NCI-H146 (cell line): ENCODE results near the gene SFRP2.

Source experiments
- DNase-seq: peaks from one replicate; lab custom pipeline; 2025; lab: John Stamatoyannopoulos, UW

The SFRP2 gene

DNA sequence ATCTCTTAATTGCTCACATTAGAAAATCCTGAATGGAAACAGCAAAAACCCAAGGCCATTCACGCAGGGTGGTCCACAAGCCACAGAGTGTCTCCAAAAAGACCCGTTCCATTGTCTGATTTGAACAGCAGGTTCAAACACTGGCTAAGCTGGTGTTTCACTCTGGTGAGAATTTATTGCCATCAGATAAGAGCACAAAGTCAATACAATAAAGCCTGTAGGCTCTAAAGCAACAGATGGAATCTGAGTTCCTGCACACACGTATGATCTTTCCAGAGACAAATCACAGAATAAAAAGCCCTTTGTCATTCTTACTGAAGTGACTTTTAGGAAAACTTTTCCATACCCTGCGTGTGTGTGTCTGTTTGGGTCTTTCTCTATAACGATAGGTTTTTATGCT, 5.1 kb upstream of the SFRP2 start:
- no peak for DNase-seq

DNA sequence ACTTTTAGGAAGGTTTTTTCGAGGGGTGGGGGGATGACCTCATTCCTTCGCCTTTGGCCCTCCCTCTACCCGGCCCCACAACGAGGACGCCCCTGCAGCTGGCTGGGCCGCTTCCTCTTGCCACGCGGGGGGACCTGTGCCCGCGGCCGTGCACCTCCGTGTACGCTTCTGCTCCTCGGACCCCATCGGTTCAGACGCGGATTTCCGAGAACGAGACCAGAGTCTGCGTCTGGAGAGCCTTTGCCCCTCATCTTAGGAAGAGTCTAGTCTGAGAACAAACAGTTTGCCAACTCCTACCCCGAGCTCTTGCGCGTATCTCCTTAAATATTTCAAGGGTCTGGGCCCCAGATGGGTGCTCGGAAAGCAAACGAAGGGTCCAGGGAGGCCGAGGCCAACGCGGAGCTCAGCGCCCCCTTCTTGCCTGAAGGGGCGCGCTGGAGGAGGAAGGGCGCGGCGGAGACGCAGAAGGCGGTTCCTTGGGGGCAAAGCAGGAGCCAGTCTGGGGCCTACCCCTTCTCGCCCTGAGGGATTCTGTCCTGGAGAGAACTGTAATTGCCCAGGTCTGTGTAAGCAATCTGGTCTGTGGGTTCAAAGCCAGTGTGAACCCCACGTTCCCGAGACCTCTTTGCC, 3.9 kb upstream of the SFRP2 start:
- no peak for DNase-seq

DNA sequence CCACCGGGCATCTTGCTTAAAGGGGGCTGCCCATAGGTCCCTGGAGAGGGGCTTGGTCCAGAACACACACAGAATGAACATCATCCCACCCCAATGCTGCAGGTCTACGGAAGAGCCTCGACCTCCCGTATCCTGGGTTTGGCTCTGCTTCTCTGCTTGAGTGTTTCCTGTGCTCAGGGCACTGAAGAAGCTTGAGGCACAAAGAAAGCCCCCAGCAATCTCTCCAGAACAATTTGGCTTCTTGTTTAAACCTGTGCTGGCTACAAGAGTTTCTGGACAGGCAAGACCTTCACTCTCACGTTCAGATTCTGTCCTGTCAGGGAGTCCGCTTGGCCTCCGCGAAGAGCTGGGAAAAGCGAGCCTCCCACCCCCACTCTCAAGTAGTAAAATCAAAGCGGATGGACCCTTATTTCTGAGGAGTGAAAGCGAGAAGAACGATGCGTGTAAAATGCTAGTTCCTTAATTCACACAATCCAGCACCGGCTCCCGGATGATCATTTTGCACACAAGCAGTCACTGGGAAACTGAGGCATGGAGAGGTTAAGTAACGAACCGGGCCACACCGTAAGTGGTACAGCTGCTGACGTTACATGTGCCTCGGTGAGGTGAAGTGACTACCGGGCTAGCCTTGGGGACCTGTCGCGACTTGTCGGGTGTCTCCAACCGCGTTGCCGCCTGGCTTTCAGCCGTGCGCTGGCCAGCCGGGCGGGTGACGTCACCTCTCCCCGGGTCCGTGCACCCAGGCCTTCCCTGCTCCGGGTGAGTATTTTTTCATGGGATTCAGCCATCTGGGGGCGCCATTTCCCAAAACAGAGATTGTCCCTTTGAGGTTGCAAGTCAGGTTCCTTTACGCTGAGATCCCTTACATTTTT, 3.1 kb upstream of the SFRP2 start:
- no peak for DNase-seq

DNA sequence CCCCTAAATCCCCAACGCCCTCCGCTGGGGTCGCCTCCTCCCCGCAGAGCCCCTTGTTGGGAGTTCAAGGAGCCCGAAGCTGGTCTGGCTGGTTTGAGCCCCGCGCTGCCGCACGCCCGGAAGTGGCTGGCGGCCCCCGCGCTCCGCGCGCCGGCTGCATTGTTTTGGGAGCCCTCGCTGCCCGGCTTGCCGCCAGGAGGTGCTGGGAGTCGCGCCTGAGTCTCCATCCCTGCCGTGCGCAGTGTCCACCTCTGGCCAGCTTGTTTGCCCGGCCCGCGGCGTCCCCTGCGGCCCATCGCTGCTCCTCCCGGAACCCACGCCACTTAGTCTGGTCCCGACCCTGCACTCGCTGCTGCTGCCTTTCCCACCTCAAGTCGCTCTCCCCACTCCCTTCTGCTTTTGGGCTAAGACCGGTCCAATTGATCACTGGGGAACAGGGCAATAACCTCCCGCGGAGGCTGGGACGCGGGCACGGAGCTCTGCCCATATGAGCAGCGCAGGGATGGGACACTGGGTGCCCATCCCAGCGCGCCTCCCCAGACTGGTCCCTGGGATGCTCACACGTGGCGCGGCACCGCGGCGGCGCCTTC, 2.2 kb upstream of the SFRP2 start:
- DNase-seq, result no peak

DNA sequence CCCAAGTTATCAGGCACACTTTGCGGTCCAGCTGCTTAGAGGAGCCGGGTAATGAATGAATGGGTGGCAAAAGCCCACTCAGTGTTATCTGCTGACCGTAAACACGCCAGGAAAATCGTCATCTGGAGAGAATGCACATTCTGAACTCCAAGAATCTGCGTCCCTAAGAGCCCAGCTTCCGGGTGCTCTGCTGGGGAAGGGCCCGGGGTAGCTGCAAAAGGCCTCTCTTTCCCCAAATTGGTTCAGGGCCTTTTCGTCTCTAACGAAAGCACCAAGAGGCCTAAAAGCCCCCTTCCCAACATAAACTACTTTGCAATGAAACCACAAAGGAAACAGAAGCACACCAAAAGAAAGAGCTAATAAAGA, 1.6 kb upstream of the SFRP2 start:
- DNase-seq, result no peak

DNA sequence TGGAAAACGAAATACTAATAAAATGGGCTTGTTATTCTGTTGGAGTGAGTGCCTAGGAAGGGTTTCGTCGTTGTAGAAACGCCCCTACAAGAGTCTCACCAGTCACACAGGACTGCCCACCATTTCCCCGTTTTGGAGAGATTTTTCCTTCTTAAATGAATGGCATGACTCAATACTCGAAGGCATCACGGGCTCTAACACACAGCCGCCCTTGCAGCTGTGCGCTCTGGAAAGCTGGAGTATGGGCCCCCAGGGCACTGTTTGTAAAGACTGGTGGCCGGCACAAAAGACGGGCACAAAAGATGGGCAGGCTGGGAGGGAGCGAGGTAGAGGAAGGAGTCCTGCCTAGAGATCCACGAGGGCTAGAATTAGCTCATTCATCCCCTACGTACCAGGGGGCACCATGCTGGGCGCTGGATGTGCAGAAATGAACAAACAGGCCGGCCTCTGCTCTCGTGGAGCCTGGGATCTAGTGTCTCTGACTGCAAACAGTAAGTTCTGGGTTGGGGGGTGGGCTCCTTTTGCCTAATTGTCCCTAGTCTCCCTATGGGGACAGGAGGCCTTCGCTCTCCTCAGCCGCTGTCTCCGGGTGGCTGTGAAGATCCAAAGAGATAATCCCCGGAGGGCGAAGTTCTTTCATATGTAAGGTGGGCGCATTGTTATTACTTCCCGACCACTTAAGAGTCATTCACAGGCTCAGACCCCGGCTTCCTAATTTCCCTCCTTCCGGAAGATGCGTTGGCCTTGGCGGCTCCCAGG, 1.0 kb upstream of the SFRP2 start:
- no peak for DNase-seq

DNA sequence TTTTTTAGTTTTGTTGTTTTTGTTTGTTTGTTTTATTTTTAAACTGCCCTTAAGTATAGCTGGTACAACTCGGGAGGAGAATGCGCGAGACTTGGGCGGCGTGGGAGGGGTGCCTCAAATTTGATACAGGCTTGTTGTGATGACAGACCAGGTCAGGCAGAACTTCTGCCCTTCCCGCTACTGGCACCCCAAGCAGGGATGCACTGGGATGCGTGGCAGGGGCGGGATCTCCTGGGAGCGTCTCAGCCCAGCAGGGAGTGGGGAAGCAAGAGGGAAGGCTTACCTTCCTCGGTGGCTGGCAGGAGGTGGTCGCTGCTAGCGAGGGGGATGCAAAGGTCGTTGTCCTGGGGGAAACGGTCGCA, 851 bp downstream of the SFRP2 start:
- DNase-seq, result no peak

DNA sequence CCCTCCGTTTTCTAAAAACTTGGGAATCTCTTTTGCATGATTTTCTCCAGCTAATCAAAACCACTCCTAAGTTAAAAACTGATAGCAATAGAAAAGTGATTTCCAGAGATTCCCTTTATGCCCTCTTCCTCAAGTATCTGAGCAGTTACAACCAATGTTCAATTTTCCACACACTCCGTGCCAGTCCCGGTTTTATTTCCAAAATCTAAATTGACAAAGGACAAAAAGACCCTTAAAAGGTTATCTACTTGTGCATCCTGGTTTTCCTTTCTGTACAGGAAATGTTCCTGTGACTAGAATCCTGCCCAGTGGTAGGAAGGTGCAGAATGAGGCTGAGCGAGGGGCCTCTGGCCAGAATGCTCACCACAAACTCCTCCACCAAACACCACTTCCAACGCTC, 1.3 kb downstream of the SFRP2 start:
- DNase-seq, result no peak

DNA sequence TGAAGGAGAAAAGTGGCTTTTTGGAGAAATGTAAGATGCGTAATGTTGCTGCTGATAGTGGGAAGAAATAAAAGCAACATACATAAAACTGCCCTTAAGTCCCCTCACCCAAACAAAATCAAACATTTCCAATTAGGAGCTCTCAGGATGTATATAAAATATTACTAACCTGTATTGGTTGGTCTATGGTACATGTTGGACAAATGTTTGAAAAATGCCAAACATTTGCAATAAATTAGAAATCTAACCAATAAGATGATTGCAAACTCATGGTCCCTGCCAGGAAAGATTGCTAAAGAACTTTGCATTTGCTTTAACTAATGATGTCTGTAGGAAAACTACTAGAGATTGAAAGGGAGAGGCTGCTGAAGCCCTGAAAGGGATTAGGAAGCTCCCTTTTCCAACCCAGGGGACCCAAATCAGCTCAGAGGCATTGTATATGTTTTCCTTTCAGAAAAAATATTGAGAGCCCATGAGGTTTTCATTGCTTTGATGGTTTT, 1.8 kb downstream of the SFRP2 start:
- DNase-seq, result no peak

DNA sequence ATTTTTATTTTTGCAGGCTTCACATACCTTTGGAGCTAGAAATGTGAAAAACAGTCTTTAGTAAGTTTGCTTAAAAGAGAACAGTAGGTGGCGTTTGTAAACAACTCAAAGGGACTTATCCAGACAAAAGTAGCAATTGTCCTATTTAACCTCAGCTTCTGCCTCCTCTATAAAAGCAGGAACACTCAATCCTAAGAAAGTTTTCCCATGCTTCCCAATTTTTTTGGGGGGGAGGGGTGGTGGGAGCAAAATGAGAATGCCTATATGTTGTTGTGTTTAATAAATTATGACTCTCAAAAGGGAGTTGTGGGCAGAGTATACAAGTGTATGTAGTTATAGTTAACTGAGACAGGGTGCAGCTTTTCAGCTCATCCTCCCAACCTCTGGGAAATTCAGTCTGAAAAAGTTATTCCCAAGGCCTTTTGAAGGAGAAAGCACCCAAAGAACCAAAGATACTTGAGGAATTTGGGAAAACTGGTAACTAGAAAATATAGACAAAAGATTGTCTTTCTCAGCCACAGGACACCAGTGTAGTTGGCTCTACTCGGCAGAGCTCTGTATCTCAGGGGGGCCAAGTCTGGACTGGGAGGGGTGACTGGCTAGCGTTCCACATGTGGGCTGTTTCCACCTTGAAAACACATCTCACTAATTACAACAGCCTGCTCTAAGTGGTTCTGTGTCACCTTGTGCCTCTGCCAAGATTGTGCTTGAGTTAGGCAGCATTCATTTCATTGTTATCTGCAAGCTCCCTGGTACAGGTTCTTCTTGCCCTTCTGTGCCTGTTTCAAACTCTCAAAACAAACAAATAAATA, 2.8 kb downstream of the SFRP2 start:
- DNase-seq, result no peak

DNA sequence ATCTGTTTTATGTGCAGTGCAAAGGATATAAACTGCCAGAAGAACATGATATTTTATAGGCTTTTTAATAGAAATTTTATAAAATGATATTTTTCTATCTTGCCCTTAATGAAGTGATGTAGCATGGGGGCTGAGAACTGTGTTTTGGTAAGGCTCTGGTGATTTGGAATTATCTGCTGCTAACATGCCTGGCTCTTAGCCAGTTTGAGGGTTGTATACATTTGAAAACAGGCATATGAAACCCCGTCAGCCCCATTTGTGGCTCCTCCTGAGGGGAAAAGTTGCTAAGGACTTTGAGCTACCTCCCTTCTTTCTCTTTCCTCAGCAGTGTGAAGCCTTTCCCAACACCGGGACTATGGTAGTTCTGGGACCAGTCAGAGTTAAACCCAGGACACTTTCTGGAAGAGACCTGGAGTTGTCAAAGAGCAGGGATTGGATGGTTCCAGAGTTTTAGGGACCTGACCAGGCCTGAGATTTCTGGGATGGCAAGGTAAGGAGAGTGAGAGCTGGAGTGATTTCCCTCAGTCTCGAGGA, 4.7 kb downstream of the SFRP2 start:
- no peak for DNase-seq

DNA sequence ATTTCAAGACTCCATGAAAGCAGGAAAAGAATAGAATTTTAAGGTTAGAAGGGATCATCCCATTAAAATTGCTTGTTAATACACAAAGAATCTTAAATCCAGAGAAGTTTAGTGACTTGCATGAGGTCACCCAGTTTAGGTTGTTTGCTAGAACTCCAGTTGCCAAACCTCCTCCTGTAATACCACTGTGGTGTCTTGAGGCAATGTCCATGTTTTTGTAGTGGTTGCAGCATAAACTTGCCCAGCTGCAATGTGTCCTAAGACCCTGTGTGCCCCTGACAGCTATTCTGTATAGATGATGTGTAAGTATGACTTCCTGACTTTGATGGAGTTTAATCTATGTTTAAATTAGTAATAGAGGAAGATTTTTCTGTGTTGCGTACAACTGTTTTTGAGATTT, 6.3 kb downstream of the SFRP2 start:
- no peak for DNase-seq

DNA sequence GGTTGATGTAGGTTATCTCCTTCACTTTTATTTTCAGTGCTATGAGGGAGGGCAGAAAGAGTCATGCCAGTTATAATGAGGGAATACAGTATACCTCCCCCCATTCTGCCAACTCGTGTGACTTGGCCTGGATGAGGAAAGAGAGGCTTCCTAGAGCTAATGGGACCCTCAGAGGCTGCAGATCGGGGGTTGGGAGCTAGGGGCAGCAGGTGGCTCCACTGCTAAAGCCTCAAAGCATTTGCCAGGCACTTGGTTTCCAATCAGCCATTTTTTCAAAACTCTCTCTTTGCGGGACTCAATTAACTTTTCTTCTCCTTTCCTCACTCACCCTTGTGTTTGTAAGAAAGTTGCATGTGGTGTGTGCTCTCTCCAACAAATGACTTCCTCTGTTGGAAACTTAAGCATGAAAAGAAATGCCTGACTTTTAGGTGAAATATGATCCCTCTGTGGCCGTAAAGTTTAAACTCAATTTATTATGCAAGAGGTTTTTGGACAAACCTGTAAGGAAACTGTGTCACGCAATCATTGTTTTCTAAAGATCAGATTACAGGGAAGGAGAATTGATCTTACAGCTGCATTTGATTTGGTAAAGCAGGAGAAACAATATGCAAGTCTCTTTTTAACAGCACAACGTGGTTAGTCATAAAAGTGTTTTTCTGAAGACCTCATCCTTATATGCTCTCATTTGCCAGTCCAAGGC, 7.0 kb downstream of the SFRP2 start:
- DNase-seq, result no peak

DNA sequence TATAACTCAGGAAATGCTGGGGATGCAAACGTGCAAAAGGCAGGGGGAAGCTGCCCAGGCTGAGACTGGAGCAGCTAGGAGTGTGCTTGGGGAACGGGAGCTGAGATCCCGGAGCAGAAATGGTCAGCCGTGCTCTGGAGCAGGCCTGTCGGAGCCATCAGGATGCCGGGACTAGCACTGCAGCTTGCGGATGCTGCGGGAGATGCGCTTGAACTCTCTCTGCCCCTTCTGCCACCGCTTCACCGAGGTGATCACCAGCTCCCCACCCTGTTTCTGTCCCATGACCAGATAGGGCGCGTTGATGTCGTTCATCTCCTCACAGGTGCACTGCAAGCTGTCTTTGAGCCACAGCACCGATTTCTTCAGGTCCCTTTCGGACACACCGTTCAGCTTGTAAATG, 7.6 kb downstream of the SFRP2 start:
- no peak for DNase-seq

DNA sequence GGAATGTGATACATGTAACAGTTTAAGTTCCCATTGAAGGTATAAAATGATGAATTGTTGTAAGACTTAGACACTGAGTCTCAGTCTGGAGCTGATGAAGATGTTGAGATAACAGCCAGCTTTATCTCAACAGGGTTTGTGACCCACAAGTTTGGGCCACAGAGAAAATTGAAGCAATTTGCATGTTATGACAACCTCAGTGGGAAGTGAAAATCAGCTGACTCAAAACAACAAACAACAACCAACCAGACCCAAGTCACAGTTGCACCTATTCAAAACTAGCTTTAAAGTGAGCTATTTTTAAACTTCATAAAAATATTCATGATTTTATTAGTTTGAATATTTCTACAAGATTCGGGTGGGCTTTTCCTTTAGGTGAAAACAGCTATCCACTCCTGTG, 8.0 kb downstream of the SFRP2 start:
- no peak for DNase-seq

DNA sequence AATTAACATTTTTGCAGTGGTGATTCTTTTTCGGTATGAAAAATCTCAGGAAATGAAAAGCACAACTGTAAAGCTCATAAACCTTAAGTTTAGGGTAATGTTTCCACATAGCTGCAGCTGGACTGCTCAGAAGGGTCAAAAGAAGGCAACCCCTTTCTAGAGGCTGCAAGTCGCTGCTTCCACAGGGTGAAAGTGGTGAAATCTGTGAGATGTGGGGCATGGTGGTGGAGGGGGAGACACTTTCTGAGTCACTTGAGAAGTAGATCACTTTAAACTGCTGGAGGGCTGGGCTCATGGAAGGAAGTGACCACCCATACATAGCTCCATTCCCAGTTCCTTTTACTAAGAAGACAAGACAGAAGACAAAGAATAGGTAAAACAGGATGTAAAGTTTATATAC, 8.7 kb downstream of the SFRP2 start:
- no peak for DNase-seq

DNA sequence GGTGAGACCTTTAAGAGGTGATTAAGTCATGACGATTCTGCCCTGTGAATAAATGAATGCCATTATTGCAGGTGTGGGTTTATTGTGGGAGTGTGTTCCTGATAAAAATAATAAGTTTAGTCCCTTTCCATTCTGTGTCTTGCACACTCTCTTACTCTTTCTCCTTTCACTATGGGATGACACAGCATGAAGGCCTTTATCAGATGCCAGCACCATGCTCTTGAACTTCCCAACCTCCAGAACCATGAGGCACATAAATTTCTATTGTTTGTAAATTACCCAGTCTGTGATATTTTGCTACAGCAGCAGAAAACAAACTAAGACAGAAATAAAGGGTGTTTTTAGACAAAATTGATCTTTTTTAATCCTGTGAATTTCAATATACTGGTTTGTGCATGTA, 10.5 kb downstream of the SFRP2 start:
- DNase-seq, result no peak

DNA sequence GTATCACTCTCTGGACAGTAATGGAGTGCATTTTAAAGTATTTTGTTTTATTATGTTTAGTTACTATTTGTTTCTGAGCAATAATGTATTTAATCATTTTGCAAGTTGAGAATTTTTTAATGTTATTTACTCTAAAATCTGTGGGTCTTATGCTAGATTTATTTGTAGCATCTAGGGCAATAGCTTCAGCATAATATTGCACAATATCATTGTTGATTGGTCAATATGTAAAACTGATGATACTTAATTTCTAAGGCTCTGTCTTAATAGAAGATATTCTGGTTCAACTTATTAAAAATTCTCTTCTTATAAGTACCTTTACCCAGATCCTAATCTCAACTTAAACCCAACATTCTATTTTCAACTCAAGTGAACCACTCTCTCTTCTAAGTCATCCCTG, 11.5 kb downstream of the SFRP2 start:
- DNase-seq, result no peak

DNA sequence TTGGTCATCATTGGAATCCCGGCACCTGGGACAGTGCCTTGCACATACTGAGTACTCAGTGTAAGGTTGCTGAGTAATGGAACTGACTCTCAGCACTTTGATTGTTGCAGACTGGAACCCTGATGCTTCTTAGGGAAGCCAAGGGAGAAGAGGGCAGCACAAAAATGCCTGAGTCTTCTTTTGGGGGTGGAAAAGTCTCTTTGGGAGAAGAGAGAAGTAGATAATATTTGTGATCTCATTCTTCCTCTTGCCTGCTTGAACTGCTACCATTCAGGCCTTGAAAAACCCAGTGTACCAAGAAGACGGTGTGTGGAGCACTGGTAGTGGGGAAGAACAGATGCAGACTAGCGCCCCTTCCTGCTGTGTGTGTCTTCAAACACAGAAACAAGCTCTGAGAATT, 12.3 kb downstream of the SFRP2 start:
- no peak for DNase-seq

DNA sequence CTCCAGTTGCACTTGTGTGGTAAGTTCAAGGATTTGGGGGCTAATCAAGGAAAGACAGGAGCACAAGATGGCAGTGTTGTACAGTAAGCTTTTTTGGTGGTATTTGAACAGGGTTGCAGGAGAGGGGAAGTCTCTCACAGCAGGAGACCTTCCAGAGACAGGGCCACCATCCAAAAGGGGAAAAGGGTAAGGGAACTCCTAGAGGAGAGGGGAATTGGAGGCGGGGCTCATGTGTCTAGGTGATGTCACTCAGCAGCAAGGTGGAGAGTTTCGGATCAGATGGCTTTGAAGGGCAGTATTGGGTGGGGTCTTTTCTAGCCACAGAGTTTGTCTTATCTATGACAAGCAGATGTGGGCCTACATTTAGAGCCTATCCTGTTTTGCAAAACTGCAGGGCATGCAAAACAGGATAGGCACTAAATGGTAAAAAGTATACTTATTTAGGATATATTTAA, 15.6 kb downstream of the SFRP2 start:
- no peak for DNase-seq

DNA sequence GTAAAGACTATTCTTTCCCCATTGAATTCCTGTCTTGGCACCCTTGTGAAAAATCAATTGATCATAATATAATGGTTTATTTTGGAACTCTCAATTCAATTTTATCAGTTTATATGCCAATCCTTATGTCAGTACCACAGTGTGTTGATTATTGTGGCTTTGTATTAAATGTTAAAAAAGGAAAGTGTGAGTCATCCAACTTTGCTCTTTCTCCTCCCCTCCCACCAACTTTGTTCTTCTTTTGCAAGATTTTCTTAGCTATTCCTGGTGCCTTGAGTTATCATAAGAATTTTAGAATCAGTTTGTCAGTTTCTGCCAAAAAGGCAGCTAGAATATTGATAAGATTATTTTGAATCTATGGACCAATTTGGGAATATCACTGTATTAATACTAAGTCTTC, 17.8 kb downstream of the SFRP2 start:
- no peak for DNase-seq
